GM18519 (cell line): ENCODE results near the gene MYO16.

Experiments used
- ATAC-seq: cut with Tn5 transposase; IDR thresholded peaks from one replicate; pipeline ENCODE4 v1.9.1; 2021; ENCODE audit warnings: mild to moderate bottlenecking, moderate library complexity; ENCODE audit not compliant: unreplicated experiment, low FRiP score

The MYO16 gene

DNA sequence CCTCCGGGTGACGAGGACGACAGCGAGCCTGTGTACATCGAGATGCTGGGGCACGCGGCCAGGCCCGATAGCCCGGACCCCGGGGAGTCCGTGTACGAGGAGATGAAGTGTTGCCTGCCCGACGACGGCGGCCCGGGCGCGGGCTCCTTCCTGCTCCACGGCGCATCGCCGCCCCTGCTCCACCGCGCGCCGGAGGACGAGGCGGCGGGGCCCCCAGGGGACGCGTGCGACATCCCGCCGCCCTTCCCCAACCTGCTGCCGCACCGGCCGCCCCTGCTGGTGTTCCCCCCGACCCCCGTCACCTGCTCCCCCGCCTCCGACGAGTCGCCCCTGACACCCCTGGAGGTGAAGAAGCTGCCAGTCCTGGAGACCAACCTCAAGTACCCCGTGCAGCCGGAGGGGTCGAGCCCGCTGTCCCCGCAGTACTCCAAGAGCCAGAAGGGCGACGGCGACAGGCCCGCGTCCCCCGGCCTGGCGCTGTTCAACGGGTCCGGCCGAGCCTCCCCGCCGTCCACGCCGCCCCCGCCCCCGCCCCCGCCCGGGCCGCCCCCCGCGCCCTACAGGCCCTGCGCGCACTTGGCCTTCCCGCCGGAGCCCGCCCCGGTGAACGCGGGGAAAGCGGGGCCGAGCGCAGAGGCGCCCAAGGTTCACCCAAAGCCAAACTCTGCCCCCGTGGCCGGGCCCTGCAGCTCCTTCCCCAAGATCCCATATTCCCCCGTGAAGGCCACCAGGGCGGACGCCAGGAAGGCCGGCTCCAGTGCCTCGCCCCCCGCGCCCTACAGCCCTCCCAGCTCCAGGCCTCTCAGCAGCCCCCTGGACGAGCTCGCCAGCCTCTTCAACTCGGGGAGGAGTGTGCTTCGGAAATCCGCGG, 511.3 kb downstream of the MYO16 start:
- ATAC-seq: no peak

DNA sequence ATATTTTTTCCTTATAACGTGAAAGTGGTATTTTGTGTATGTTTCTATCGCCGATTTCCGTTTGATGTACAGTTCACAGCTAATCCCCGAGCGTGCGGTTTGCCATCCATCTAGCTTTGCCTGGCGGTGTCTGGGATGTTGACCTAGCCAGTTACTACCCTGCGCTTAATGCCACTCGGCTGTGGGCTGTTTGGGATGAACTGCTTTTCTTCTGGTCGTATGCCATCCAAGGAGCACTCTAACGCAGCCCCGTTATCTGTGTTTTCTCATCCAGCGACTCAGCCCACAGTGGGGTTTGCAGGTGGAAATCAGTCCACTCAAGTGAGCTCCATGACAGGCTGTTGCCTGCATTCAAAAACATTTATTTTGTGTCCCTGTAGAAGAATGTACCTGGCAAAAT, 512.3 kb downstream of the MYO16 start:
- ATAC-seq: no peak

DNA sequence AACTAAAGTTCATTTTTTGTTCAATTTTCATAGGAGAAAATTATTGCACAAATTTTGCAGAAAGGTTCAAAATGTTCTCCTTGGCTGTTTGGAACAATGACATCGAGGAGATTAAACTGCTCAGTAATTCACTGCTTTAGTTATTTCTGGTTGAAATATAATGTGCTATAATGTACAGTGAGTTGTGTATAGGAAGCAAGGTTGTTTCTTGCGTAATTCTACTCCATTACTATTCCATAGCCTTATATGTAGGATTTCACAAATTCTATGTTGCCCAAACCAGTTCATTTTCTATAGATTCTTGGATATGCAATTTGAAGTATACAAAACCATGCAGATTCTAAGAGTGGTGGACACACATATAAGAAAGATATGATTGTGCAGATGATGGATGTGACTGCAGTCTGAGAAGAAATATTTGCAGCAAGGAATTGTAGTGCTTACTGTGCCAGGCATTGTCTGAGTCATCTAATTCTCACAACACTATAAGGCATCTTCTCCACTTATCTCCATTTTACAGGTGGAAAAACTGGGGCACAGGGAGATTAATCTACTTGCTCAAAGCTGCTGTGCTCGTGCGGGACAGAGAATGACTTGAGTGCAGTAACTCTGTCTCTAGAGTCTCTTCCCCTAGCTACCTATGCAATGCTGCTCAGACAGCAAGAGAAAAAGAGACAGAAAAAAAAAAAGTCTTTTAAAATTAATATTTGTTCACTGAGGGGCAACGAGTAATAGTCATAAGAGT, 515.5 kb downstream of the MYO16 start:
- no peak for ATAC-seq

DNA sequence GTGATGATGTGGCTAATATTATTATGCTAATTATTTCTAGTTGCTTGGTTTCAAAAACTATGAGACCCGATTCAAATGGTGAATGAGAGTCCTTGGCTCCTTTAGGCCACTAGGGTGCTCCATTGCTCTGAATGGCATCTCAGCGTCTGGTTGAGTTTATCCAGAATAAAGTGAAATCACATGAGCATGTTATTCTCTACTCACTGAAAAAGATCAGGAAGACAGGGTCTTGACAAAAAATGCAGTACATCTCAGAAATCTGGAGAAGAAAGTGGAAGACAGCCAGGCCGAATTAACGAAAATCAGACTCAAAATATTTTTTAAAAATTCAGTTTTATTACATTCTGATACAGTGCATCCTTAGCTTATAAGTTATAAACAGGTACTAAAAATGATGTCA, 516.2 kb downstream of the MYO16 start:
- ATAC-seq: peak; percentile 82

DNA sequence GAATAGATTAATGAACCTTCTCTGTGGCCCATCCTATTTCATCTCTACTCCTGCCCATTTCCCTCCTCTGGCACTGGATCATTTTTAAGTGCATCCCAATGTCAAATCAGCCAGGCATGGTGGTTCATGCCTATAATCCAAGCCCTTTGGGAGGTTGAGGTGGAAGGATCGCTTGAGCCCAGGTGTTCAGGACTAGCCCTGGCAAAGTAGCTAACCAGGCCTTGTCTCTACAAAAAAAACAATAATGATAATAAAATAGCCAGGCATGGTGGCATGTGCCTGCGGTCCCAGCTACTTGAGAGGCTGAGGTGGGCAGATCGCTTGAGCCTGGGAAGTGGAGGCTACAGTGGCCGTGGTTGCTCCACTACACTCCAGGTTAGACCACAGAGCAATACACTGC, 517.0 kb downstream of the MYO16 start:
- no peak for ATAC-seq

DNA sequence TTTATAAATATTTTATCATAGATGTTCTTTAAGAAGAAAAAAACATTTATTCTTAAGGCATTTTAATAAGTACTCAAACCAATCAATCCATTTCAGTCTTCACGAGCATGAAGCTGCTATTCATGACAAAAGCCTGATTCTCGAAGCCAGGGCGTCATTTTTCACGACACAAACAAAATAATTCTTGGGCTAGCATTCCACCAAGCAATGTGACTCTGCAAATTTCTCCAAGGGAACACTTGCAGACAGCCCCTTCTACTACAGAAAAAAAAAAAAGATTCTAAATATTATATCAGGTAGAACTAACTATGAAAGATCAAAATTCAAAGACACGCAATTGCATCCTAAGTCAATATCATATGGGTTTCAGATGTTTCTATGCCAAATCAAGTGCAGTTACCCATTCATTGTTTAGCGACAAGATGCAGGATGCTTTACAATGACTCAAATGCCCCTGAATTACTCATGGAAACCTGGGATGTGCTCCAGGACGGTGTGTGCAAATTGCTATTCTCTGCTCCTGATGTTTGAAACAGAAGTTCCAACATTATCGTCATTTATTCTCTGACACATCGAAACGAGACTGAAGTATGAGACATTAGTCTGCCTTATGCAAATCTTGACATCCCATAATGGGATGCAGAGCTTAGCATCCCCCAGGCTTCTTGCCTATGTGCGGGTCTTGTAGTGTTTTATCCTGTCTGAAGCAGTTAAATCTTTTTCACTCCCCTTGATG, 517.7 kb downstream of the MYO16 start:
- no peak for ATAC-seq

DNA sequence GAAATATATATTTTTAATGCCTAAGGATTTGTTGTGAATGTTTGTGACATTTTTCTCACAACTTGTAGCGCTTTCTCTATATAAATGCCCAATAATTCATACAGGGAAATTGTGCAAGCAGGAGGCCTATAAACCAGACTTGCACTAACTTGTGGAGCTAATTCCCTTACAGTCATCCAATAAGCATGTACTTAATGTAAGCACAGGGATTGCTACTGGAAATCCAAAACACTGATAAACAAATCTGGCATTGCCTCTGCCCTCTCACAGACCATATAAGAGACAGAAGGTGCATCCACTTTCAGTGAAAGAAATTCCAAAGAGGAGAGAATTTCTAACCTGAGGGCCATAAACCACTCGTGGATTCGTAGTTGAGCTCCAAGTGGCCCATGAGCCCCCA, 518.8 kb downstream of the MYO16 start:
- ATAC-seq: no peak

DNA sequence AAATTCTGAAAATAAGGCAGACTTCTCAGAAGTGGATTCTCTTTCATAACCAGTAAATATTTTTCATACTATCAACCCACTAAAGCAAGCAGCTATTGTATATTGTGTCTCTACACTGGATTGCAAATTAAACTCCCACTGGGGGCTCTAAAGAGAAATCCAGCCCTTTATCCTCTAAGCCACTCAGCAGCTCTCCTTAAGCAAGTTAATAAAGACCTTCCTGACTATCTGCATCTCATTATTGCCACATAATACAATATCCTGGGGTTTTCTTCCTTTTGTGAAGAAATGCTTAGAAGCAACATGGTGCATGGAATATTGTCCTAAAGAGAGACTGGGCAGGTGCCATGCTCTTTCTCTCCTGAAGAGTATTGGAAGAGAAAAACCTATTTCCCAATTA, 521.3 kb downstream of the MYO16 start:
- no peak for ATAC-seq

DNA sequence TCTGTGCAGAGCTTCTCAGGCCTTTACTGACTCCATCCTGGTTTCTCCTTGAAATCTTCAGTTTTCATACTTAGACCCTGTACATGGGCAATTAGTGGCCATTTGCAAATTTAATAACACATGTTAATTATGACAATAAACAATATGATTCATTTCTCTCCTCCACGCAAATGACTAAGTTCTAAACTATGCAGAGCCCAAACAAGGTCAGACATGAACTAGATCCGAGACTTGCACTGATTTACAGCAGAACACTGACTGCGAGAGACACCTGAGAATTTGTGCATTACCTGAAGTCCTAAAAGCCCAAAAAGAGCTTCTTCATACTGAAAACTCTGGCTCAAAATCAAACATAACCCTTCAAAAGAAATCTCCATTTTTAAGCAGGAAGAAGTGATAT, 521.8 kb downstream of the MYO16 start:
- no peak for ATAC-seq

DNA sequence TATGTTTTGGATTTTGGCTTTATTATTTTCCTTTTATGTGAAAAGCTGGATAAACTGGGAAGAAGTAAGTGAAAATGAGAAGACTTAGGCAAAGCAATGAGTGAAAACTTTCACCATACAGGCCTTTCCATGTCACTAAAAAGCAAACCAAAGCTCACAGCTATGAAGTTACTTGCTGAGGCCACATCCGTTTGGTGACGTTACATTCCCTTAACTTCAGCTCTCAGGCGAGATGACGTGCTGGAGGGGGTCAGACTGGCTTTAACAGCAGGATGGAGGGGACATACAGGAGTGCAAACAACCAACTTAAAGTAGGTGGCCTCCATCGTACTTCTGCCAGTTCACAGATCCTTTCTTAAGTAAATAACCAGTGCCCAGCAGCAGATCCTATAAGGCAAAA, 522.3 kb downstream of the MYO16 start:
- ATAC-seq: no peak

DNA sequence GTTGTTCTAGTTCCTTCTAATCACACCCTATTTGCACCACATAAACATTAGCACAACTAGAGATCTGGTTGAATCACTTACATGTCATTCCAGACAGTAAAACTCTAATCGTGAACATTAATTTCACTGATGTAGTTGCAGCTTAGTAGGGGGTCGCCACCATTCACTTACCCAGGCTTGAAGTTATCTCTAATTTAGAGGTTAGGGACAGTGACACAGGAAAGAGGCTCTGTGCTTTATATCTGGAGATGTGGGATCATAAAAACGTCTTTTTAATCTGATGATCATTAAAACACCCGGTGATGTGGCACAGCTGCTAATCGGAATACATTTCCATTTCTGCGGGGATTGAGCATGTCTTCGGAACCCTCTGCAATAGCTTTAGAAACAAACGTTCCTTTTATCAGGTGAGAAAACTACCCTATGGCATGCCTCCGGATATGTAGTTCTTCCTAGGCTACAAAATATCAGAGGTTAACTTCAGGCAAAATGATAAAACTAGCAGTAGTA, 523.0 kb downstream of the MYO16 start:
- ATAC-seq: no peak

DNA sequence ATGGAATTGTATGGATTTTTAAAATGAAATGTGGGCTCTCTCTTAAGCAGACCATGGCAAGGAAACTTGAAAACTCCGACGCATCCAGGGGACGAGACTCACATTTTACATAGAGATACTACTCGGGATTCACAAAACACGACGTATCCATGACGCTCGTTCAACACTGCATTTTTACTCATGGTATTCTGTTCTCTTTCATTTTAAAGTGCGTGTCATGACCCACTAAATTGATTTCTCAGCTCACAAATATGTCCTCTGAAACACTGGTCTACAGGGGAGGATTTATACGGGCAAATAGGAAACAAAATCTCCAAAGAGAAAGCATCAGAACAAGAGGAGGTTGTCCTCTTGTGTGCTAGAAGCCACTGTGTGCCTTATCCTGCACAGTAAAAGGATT, 523.5 kb downstream of the MYO16 start:
- no peak for ATAC-seq

DNA sequence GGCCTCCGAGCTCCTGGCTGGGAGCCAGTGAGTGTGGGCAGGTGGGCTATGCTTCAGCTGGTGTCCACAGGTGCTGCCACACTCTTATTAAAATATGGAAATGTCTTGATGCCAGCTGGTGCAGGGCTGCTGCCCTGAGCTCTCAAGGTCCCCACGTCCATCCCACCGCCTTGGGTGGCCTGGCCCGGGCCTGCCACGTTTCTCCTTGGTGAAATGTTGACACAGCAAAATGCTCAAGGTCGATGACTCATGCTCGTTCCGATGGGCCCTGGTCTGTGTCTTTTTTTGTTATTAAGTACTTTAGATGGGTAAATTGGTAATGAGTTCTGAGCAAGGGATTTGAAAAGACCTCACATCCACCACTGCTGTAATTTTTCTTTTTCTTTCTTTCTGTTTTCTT, 524.7 kb downstream of the MYO16 start:
- ATAC-seq: no peak

DNA sequence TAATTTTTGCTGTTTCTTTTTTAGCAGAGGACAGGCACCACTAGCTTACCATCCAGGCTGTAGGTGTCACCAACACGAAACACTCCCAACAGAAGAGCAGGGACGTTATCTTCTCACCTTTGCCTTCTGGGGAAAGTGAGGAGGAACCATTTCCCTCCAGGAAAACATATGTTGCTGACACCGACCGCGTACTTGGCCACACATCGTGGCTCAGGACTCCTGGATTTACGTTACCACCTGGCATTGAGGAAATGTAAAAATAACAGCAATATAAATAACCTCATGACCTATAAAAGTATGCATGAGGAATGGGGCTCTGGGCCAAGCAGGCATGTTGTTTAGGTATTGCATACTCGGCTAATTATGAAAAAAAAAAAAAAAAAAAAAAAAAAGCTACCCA, 525.1 kb downstream of the MYO16 start:
- ATAC-seq: no peak

DNA sequence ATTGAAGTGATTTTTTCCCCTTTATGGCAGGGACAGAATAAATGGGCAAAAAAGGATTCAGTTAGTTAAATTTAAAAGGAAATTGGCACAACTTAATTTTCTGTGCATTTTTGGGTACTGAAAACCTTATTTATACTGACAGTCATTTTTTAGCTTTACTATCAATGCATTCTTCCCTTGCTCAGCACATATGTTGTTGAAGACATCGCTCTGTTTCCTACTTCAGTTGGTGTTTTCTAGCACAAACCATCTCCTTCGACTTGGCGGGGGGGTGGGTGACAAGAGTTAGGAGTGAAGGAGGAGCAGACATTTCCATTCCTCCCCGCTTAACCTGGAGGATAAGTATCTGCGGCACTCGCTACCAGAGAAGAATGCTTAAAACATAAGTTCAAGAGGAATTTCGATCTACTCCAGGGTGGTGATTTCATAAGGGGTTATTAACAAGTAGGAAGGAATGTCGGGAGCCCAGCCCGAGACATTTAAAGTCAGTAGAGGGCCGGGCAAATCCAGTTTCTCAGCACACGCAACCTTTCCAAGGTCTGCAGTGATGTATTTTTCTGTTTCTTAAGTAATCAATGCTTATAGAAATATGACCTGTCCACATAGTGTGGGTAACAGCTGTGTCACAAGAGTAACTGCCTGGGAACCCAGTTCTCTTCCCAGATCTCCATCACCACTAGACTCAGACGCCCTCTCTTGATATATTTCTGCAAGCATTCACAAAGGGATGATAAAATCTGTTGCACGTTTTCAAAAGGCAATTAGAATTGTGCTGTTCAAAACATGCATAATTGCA, 525.8 kb downstream of the MYO16 start:
- no peak for ATAC-seq

DNA sequence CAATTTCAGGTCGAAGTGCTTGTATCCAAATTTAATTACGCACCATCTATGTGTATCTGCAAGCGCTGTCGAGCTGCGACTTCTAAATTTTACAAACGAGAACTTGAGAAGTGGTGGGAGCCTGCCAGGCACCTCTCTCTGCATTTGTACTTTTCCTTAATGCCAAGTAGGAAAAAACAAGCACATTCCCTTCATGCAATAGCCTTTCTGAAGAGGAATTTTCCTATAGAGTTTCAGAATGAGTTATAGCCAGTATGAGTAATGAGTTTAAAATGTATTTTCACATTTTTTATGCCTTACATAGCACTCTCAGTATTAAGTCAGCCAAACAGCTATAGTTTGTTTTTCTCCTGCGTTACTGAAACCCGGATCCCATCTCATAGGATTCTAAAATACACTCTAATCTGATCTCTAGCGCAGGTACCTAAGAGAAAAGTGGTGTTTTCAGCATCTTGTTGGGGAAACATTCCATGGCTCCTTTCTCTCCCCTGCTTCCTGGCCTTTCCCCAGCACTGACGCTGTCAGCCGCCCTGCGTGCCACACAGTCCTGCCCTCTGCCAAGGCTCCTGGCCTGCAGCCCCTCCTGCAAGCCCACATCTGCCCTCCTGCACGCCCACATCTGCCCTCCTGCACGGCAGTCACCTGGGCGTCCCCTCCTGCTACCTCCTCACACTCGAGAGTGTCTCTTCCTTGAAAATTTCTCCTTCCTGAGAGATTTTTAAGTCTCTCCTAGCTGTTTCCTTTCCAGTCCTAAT, 526.9 kb downstream of the MYO16 start:
- ATAC-seq: no peak

DNA sequence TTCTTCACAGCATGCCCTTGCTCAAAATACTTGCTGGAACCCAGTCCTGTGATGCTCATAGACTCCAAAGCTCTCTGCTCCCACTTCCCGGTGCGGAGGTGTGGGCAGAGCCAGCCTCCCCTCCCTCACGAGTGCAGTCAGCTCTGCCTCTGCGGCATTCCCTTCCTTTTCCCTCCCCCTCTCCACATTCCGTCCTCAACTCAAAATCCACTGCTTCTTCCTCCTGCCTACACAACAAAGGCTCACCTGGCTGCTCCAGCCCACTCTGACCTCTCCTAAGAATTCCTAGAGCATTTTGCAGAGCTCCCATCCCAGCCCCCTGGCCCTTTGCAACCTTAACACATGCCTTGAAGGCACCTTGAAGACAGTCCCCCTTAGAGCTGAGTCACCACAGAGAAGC, 527.9 kb downstream of the MYO16 start:
- ATAC-seq: no peak

DNA sequence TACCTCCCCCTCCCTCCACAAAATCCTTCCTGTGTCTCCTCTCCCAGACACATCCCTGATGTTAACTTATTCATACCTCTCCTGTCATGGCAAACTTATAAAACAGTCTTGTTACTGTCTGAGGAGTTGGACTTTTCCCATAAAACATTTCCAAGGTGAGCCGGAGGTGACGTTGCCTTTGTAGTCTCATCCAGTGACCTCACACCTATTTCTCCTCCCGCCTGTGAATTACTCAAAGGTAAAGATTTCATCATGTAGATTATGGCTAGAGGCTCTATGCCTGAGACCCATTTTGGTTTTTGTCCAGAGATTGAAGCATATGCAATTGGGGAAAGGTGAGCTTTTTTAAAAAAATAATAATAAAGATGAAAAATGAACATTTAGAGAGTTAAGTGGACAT, 529.0 kb downstream of the MYO16 start:
- no peak for ATAC-seq

DNA sequence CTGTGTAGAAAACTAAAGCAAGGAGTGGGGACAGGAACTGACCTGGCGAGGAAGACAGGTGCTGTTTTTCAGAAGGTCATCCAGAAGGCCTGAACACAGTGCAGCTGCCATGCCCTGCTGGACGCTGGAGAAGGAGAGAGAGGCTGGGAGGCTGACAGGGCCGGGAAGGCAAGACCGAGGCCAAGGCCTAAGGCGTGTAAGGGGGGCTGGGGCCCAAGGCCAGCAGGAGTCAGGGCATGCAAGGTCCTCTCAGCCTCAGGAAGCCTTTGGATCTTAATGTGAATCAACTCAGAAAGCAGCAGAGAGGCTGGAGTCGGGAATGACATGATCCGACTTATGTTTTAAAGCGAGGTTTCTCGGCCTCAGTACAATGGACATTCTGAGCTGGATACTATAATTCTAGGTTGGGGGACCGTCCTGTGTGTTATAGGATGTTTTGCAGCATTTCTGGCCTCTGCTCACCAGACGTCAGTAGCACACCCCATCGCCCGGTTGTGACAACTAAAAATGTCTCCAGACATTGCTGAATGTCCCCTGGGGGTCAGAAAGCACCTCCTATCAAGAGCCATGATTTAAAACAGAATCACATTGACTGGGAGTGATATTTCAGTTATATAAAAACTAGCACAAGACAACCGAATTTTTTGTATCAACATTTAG, 530.4 kb downstream of the MYO16 start:
- no peak for ATAC-seq
